GM18511 (cell line): ENCODE measurements around the gene OSGIN1.

Experiments
- ATAC-seq: cut with Tn5 transposase; IDR thresholded peaks from one replicate; pipeline ENCODE4 v1.9.1; 2021; ENCODE audit warnings: mild to moderate bottlenecking, moderate library complexity; ENCODE audit not compliant: unreplicated experiment

OSGIN1 gene

GRCh38 chr16:83956336-83957289 lies 3.6 kb downstream of the OSGIN1 start:
- ATAC-seq: peak; percentile 50

DNA sequence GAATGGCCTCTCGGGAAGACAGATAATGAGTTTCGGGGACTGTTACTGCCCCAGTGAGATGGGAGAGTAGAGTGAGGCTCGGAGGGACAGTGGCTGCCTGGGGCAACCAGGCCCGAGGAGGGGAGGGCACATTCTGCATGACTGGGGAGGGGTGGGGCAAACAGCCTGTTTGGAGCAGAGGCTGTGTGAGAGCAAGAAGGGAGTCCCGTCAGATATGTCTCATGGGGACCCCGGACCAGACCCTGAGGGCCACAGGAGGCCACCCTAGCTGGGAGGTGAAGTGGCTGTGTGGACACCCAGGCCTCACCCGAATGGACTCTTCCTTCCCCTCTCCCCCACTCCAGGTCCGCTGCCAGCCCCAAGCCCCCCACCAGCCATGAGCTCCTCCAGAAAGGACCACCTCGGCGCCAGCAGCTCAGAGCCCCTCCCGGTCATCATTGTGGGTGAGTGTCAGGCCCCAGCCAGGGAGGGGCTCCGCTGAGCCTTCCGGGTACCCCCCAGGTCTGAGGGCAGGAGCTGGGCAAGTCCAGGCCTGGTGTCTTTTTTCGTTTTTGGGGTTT lies 4.3 kb downstream of the OSGIN1 start:
- ATAC-seq: no peak

- no peak for ATAC-seq
These were observed 5.3 kb downstream of the OSGIN1 start for GRCh38 chr16:83958137-83958845.

DNA sequence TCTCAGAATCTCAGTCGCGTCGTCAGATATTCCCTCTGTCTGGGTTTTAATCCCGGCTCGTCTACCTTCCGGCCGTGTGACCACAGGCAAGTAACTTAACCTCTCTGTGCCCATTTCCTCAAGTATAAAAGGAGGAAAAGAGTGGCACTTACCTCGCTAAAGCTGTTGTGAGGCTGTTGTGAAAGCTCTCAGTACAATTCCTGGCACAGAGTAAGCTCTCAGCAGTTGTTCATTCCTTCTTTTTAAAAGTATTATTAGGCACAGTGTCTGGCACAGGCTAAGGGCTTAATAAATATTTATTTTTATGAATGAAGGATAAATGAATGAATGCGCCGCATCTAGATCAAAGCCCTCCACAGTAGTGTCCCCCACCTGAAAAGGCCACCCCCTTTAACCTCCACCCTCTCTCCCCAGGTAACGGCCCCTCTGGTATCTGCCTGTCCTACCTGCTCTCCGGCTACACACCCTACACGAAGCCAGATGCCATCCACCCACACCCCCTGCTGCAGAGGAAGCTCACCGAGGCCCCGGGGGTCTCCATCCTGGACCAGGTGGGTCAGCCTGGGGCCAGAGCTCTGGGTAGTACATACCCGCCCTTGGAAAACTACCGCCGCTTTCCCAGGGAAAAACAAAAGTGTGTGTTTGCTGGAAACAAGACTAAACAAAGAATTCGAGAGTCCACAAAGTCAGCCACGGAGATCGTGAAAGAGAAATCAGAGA lies 6.0 kb downstream of the OSGIN1 start:
- no peak for ATAC-seq

DNA sequence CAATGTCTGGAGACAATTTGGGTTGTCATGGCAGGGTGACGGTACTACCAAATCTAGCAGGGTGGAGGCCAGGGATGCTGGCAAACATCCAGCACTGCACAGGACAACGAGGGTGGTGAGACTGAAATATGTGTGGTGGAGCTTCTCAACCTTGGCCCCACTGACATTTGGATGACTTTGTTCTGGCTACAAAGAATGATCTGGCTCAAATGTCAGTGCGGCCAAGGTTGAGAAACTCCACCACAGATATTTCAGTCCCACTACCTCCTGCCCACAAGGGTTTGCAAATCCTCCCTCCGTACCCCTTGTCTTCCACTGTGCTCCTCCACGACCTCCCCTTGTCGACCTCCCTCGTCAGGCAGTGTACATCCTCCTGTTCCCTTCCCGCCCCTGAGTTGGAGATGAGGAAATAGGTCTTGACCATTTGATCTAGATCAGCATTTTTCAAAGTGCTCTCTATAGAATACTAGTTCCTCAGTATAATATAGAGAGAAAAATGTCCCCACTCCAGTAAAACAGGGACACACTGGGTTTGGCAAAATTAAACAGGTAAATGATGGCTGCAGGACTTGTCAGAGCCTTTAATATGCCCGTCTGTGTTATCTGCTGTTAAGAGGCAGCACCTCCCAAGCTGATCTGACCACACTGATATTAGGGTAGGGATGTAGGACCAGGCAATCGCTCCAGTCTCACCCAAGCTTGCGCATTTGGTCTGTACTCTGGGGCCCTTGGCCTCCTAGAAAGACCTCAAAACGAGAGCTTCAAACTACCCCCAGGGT lies 6.8 kb downstream of the OSGIN1 start:
- ATAC-seq: no peak

GRCh38 chr16:83960521-83961249 lies 7.6 kb downstream of the OSGIN1 start:
- ATAC-seq: no peak

DNA sequence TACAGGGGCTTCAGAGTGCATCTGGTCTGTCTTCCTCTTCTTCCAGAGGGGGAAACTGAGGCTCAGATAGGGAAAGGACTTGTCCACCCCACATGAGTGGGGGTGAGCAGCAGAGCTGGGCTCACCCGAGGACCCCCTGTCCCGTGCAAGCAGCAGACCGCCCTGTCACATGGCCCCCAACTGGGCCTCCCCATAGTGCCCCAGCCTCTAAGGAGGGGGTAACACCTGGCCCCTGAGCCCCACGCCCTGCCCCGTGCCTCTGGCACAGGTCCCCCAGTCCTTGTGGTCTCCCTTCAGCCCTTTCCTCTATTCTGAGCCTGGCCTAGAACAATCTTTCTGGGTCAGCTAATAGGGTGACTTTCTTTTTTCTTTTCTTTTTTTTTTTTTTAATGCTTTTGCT lies 8.6 kb downstream of the OSGIN1 start:
- ATAC-seq: no peak

DNA sequence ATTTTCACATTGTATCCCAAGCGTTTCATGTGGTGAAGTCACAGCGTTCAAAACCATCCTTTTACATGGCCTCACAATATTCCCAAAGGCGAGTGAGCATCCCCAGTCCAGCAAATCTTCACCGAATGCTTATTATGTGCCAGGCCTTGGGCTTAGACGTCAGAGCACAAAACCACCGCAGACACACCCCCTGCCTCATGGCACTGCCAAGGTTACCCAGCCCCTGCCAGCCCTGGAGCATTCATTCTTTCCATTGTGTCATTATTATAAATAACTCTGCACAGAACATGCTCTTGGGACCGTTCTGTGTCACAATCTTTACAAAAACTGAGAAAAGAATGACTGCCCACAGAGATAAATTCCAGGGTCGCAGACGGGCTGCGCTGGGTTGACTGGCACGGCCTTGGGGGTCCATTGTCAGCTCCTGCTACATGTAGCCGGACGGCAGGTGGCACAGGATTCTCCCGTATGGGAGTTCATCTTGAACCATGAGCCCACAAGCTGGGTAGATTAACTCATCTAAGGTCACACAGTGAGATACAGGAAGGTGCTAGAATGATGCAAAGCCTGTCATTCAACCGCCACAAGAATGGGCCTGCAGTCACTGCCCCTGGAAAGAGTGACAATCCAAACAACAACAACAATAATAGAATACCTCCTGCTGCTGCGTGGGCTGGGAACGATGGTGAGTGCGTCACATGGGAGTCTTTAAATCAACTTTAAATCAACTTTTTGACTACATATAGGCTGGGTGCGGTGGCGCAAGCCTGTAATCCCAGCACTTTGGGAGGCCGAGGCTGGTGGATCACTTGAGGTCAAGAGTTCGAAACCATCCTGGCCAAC lies 10.5 kb downstream of the OSGIN1 start:
- ATAC-seq: no peak

DNA sequence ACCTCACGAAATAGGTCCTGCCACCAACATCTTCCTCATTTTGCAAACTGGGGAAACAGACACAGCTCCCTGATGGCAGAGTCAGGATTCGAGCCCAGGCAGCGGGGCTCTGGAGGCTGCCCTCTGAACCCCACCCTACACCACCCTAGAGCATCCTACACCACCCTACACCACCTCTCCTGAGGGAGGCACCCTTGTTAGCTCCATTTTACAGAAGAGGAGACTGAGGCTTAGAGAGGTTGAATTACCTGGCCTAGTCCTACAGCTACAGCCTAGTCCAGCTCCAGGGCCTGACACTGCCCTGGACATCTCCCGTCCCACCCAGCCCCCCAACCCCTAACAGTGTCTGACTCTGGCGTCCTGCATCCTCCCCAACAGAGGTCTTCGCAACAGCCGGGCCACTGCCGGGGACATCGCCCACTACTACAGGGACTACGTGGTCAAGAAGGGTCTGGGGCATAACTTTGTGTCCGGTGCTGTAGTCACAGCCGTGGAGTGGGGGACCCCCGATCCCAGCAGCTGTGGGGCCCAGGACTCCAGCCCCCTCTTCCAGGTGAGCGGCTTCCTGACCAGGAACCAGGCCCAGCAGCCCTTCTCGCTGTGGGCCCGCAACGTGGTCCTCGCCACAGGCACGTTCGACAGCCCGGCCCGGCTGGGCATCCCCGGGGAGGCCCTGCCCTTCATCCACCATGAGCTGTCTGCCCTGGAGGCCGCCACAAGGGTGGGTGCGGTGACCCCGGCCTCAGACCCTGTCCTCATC lies 11.8 kb downstream of the OSGIN1 start:
- no peak for ATAC-seq

DNA sequence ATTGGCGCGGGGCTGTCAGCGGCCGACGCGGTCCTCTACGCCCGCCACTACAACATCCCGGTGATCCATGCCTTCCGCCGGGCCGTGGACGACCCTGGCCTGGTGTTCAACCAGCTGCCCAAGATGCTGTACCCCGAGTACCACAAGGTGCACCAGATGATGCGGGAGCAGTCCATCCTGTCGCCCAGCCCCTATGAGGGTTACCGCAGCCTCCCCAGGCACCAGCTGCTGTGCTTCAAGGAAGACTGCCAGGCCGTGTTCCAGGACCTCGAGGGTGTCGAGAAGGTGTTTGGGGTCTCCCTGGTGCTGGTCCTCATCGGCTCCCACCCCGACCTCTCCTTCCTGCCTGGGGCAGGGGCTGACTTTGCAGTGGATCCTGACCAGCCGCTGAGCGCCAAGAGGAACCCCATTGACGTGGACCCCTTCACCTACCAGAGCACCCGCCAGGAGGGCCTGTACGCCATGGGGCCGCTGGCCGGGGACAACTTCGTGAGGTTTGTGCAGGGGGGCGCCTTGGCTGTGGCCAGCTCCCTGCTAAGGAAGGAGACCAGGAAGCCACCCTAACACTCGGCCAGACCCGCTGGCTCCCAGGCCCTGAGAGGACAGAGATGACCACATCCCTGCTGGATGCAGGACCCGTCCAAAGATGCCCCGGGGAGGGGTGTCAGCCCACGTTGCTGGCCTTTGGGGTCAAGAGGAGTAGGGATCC lies 12.6 kb downstream of the OSGIN1 start:
- ATAC-seq: no peak

DNA sequence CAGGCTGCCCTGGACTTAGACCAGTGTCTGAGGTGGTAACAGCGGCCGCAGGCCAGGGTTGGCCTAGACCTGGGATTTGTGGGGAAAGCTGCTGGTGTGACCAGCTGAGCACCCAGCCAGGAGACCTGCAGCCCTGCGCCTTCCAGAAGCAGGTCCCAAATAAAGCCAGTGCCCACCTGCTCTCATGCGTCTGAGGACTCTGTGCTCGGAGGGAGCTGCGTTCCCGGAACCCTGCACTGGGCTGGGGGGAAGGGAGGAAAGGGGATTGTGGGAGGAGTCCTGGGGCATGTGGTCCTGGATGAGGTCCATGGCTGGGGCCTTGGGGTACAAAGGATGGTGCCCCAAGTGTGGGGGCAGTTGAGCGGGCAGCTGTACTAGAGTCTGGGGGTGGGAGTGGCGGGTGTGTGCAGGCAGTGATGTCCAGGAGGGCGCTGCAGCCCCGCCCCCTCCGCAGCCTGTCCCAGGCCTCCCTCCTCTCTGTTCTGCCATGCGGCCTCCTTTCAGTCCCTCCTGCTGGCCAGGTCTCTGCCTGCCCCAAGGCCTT lies 13.2 kb downstream of the OSGIN1 start:
- no peak for ATAC-seq

DNA sequence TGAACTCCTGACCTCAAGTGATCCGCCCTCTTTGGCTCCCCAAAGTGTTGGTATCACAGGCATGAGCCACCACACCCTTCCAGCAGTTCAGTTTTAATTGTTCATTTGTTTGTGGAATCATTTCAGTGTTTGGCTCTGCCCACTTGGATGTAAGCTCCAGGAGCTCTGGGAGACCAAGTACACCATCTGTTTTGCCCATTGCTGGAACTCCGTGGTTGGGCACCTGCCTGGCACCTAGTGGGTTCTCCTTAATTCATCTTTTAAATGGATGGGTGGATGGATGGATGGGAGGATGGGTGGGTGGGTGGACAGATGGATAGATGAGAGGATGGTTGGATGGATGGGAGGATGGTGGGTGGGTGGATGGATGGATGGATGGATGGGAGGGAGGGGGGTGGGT lies 14.1 kb downstream of the OSGIN1 start:
- ATAC-seq: no peak

GRCh38 chr16:83967838-83968305 lies 14.8 kb downstream of the OSGIN1 start, which contains the start of gene NECAB2:
Gene NECAB2 (plus strand): TSS chr16:83968244. CDS start chr16:83968649, 405 bp downstream.
- ATAC-seq: no peak

GRCh38 chr16:83968306-83968851 lies 15.3 kb downstream of the OSGIN1 start:
- ATAC-seq: no peak

DNA sequence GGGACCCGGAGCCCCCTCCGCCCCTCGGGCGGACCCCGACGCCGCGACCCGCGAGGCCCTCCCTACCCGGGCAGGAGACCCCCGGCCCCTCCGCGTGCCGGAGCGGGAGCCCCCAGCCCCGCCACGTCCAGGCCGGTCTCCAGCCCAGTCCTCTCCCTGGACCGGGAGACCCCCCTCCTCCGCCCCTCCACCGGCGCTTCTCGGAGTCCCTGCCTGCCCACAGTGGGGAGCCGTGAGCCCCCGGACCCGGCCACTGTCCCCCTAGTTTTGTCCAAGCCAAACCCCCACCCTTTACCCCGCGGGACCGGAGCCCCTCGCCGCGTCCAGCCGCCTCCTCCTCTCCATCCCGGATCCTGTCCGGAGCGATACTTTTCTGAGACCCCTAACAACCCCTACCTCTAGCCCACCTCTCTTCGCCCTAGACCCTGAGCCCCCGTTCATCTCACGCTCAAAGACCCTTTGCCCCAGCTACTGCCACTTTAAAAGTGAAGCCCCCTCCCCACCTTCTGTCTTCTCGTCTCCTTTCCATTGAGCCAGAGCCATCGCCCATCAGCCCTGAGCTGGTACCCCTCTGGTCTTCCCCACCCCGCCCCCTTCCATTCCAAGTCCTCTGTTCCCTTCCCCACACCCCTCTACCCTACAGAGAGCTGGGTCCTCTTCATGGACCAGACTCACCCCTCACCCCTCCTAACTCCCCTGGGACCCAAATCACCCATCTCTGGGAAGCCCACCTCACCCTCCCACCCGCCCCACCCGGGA lies 16.0 kb downstream of the OSGIN1 start:
- ATAC-seq: no peak
